ENCODE data around the gene TLR3.
"Not testable (repeated sequence)": the region's sequence is repeated elsewhere in the genome, so short reads cannot be mapped to it uniquely, and the experiment has no call there.

Gene TLR3

DNA sequence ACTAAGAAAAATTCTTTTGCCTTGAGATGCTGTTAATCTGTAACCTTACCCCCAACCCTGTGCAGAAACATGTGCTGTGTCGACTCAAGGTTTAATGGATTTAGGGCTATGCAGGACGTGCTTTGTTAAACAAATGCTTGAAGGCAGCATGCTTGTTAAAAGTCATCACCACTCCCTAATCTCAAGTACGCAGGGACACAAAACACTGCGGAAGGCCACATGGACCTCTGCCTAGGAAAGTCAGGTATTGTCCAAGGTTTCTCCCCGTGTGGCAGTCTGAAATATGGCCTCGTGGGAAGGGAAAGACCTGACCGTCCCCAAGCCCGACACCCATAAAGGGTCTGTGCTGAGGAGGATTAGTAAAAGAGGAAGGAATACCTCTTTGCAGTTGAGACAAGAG, 18.8 kb upstream of the TLR3 start:
- not testable (repeated sequence) for DNase-seq

DNA sequence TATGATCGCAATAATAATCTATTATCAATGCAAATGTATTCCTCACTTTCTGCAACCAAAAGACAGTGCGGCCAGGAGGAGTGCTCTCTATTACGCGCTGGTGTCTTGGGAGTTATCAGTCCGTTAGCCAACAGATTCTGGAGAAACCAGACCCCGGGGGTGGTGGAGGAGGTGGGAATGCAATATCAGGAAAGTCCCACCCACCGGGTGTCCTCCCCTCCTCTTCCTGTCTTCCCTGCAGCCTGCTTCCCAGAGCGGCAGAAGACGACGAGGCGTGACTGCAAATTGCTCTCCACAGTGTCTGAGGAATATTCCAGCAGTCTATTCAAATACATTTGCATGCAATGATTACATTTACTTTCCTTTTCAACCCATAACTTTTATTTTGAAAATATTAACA, 17.9 kb upstream of the TLR3 start:
- DNase-seq: no peak

DNA sequence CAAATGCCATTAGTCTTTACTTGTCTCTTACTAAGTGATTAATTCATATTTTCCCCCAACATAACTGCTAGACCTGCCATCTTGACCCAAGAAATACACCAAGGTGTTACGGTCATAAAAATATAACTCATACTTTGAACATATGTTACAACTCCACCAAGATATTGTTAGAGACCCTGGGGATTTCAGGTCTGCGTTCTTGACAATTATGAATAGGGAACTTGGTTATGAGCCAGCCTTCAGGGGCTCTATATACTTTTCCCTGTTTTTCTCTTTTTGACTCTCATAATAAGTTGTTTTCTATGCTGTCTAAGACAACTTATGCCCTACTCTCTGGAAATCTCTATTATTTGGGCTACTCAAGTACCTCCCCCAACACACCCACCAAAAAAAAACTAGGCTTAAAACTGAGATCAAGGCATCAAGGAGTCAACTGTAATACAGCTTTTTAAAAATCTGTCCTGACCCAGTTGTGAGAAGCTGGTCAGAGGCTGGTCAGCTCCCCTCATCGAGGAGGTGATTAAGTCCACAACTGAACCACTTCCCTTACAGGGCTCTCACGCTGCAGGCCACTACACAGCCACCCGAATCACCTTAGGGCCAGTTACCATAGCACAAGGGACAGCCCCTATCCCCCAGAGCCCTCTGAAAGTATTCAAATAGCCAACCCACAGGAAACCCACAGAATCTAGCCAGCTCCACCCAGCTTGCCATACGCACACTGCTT, 10.5 kb upstream of the TLR3 start:
- DNase-seq: no peak

DNA sequence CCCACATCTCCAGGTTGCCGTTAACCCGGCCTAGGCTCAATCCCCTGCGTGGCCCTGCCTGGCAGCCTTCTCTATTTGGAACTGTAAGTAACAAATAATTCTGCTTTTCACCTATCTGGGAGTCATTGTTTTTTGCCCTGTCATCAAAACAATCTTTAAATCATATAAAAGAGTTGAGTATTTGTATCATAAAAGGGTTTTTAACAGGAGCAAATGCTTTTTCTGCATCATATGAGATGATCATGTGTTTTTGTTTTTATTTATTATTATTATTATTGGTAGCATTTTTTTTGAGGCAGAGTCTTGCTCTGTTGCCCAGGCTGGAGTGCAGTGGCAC, 10.0 kb upstream of the TLR3 start:
- no peak for DNase-seq

DNA sequence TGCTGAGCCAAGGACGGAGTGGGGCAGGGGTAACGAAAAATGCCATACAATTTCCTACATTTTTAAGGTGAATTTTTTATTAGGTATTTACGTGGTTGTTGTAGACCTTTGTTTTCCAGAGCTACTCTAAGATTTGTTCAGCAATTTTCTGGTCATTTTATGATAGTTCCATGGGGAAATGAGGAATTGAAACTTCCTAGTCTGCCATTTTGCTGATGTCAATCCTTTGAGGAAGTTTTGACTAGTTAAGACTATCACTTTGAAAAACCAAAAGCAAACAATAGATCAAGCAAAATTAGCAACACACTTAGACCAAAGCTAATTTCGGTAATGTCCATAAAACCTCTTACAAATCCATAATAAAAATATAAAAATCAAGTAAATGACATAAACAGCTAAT, 7.0 kb upstream of the TLR3 start:
- no peak for DNase-seq

DNA sequence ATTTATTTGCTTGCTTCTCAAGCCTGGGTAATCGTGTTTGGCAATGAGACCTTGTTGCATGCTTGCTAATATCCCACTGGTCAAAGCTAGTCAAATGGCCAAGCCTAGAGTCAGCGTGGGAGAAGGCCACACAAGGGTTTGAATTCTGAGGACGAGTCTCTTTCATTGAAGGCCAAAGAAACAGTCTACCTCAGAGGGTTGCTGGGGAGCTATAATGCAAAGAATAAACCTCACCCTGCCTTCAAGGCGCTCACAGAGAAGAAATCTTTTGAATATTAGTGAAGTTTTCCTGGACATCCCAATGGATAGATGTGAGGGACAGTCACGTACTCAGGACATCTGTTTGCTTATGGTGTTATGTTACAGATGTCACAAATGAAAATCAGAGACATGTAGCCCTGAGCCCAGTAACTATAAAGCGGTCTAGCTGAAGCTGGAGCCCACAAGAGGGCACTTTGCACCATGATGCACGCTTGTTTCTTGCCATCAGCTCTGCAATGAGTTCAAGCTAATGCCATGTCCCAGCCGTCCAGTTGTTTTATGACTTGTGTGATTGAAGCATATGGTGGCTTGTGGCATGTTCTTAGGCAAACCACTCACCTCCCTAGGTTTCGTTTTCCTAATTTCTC, 1.1 kb upstream of the TLR3 start:
- DNase-seq: peak; percentile 53

DNA sequence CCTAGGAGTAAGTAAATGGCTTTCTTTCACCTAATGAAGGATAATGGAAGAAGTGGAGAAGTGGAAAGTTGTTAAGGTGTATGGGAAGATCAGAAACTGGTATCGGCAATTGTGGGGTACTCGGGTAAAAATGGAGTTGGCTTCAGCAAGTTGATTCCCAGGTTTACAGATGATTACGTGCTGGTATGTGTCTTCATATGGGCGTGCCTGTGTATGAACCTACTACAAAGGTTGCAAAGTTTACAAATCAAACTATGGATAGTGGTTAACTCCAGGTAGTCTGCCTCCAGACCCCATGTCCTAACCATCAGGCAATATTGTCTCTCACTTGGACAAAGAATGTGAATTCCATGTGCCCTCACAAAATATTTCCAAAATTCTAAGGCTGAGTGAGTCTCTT, 773 bp downstream of the TLR3 start:
- no peak for DNase-seq

DNA sequence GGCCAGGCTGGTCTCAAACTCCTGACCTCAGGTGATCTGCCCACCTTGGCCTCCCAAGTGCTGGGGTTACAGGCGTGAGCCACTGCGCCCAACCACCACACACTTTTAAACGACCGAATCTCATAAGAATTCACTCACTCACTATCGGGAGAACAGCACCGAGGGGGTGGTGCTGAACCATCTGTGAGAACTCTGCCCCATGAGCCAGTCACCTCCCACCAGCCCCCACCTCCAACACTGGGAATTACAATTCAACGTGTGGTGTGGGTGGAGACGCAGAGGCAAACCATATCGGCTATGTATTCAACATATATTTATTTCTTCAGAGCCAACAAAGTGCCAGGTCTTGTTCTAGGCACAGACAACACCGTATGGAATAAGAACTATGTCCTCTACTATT, 3.6 kb downstream of the TLR3 start:
- no peak for DNase-seq

DNA sequence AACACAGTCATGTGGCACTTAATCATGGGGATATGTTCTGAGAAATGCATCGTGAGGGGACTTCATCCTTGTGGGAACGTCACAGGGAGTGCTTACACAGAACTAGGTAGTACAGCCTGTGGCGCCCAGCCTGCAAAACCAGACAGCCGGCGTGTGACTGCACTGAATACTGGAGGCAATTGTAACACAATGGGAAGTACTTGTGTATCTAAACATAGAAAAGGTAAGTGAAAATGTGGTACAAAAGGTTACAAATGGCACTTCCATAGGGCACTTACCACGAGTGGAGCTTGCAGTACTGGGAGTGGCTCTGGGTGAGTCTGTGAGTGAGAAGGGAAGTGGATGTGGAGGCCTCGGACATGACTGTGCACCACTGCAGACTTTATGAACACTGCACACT, 5.2 kb downstream of the TLR3 start:
- no peak for DNase-seq

DNA sequence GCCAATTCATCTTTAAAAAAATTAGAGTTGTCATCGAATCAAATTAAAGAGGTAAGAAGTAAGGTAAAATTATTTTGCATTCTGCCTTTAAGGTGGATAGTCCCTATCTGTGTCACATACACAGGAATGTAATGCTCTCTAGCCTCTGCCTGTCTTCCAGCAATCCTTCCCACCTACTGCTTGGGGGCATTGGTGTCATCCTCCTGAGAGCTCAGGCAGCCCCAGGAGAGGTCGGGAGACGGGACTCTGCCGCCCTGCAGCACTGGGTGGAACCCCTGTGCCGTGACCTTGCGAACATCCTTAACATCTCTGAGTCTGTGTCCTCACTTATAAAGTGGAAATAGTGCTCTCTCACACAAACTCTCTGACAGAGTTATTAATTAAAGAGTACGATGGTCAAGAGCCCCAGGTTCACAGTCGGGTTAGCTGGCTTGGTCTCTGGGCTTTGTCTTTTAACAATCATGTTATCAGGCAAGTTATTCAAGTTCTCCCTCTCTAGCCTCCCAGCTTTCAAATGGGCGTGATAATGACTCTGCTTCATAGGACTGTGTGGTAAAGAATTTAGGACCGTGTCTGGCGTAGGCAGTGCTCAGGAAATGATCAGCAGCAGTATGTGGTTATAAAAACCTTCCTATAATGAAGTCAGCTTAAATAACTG, 10.2 kb downstream of the TLR3 start:
- no peak for DNase-seq

DNA sequence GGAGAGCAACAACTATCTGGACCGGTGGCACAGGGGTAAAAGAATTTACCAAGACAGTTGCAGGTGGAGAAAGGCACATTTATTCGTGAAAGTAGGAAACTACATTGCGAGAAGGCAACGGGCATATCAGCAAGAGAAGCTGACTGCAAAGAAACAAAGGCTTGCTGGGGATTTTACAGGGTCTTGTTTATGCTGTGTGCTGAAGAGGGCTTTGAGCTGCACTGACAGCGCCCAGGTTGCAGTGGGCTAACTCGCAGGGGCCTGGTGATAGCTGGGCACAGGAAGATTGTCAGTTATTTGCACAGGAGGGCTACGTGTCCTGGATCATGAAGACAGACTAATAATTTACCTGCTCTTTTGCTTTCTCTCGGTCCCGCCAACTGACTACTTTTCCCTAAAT, 10.7 kb downstream of the TLR3 start:
- DNase-seq: no peak

DNA sequence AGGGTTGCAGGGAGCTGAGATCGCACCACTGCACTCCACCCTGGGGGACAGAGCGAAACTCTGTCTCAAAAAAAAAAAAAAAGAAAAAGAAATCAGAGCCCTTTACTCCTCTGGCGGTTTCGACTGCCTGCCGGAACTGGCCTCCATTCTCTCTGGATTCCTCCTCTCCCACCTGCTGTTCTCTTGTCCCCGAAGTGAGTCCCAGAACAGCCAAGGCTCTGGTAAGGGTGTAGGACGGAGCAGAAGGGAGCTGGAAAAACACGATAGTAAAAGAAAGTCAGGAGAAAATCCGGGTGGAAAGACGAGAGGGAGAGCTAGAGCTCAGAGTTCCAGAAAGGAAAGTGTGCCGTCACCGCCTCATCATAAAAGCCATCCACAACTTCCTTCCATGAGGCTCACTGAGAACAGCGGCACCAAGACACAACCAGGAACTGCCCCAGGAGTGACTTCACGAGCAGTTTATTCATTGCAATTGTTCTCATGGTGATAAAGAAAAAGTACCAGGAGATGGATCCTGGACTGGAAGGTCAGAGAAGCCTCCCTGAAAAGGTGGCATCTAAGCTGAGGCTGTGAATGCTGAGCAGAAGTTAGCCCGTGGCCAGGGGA, 12.3 kb downstream of the TLR3 start:
- DNase-seq: no peak

DNA sequence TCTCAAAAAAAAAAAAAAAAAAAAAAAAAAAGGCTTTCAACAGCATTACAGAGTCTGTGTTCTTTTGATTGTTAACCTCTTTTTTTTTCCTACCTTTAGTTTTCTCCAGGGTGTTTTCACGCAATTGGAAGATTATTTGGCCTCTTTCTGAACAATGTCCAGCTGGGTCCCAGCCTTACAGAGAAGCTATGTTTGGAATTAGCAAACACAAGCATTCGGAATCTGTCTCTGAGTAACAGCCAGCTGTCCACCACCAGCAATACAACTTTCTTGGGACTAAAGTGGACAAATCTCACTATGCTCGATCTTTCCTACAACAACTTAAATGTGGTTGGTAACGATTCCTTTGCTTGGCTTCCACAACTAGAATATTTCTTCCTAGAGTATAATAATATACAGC, 13.3 kb downstream of the TLR3 start:
- no peak for DNase-seq

DNA sequence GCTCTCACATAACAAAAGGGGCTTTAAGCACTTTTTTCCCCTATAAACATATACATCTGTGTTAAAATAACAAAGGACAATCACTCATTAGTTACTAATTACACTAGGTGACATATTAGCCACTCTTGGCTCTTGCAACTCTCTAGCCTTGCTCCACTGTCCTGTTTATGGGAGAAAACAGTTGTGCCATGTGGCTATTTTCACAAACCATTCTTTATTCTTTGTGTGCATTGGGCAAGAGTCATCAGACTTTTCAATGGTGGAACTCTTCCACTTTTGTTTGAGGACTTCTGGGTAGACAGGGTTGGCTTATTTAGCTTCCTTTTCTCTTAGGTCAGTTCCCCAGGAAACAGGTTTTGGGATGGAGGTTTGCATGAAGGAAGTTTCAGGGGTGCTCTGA, 19.6 kb downstream of the TLR3 start:
- no peak for DNase-seq

DNA sequence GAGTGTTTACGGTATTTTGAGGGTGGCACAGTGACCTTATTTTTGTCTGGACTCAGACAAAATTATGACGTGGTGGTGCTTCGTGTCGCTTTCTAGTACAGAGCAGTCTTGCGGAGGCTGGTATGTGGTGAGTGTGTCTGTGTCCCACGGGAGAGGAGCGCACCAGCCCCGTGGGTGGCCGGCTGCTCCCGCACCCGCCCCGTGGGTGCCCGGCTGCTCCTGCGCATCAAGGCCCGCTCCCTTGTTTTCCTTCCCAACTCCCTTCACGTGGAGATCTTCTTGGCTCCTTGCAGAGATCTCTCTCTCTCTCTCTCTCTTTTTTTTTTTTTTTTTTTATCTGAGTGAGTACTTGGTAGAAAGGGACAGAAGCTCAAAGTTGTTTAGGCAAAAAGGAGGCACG, 23.3 kb downstream of the TLR3 start:
- DNase-seq: no peak

DNA sequence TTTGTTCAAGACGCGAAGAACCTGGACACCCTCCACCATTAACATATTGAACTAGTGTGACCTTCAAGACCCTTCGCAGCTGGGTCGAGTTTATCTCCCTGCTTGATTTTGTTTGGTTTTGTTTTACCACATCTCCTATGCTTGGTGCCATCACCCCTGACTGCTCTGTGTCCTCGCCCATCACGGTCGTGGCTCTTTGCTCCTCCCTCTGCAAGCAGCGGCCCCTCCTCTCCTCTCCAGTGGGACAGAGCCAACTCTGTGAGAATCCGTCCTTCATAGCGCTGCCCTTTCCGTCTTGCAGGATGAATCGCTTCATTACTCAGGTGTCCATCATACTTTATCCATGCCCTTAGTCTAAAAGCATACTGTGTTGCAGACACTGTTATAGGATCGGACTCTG, 26.4 kb downstream of the TLR3 start:
- no peak for DNase-seq

DNA sequence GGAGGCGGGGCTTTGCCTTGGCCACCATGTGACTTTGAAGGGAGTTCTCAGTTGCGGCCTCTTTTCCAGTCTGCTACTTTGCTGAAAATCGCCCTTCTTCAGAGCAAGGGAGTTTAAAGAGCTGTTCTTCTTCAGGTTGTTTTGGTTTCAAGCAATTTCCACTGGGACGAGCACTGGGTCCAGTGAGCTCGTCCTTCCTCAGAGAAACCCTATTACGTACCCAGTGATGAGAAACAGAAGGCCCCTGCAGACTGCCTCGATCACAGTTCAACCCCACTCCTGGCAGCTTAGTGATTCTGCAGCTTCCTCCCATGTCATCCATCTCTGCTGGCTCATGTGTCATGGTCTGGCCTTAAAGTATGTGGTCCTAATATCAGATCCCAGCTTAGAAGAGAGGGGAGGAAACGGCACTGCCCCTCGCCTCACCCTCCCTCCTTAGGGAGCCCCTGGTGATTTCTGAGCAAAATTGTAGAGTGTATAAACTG, 27.8 kb downstream of the TLR3 start:
- no peak for DNase-seq

DNA sequence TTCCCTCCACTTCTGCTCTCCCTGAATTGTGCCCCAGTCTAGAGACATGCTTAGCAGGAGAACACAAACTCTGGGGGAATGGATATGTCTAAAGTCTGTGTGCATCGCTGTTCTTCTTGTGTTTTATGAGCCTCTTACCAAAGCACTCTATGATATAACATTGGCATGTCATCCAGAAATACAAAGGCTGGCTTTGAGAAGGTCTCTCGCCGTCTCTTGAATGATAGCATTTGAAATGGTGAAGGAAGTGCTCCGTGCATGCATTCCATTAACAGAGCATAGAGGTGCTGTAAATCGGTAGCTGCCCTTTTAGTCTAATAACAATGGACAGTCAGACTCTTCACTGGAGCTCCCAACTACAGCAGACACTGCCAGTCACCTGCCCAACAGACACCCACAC, 28.4 kb downstream of the TLR3 start:
- DNase-seq: no peak

DNA sequence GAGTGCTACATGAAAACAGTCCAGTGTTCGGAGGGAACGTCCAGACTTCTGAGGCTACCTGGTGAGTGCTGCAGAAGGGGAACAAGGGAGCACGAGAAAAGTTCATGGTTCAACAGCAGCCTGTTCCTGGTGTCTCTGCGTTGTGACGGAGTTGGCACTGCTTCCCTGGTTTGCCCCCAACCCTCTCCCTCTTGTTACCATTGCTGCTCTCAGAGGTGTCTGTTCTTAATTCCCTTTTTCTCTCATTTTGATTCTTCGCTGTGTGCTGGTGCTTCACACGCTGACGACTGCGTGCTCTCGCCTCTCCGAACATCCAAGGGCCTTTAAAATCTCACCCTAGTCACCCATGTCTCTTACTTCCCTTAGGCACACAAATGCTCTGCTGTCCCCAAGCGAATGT, 34.0 kb downstream of the TLR3 start:
- no peak for DNase-seq

DNA sequence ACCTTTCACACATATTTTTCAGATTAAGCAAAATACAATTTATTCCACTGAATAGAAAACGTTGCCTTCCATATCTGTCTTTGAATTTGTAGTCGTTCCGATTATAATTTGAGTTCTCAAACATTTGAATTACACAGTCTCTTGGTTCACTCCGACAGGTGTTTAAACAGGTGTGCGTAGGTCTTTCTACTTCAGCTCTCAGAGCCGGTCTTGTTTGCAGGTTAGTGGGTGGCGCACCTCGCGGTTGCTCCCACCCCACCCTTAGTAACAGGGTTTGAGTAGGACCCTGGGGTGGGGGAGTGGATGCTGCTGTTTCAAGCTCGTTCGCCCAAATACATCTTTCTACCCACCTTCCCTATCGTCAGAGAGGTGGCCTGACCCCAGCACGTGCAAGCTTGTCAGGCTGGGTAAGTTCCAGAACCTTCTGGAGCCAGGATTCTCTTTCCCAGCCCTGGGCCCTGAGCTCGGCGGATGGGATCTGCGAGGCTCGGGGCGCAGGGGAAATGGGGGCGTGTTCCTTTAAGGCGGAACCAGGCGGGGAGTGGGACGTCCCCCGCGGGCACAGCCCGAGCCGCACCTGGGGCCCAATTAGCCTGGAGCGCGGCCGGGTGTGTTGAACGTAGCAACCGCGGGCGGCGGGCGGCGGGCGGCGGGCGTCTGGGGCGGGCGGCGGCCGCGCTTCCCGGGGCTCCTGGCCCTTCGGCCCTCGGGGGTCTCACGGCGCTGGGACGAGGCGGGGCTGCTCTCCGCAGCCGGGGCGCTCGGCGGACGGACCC, 35.3 kb downstream of the TLR3 start, which contains the start of gene FAM149A:
Gene FAM149A (plus strand): TSS at position 591 of the 776 bp plus-strand sequence.
- peak; percentile 42 for DNase-seq

DNA sequence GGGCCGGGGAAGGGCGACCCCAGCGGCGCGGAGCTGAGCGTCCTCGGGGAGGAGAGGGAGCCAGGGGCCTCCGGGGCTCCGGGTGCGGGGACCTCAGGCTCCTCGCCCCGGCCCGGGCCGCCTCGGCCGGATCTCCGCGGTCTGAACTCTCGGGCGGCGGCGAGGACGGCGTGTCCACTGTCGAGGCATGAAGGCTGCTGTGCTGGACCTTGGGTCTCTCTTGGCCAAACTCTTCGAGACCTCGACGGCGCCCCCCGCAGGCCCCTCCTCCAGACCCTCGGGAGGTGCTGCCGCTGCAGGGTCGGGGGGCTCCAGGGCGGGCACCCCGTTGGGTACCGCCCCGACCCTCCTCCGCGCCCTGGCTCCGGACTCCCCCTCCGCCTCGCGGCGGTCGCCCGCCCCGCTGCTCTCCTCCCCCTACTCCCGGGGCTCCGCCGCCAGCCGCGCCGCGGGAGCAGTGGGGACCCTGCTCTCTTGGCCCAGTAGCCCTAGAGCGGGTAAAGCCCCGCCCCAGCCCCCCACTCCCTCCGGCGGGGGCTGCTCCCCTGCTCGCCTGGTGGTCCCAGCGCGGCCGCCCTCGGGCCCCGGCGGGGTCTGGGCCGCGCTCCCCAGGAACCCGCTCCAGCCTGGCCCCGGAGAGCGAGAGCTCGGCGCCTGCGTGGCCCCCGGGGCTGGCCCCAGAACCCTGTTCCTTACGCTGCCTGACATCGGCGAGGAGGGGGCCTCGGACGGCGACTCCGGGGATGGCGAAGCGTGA, 36.1 kb downstream of the TLR3 start:
- DNase-seq: no peak

DNA sequence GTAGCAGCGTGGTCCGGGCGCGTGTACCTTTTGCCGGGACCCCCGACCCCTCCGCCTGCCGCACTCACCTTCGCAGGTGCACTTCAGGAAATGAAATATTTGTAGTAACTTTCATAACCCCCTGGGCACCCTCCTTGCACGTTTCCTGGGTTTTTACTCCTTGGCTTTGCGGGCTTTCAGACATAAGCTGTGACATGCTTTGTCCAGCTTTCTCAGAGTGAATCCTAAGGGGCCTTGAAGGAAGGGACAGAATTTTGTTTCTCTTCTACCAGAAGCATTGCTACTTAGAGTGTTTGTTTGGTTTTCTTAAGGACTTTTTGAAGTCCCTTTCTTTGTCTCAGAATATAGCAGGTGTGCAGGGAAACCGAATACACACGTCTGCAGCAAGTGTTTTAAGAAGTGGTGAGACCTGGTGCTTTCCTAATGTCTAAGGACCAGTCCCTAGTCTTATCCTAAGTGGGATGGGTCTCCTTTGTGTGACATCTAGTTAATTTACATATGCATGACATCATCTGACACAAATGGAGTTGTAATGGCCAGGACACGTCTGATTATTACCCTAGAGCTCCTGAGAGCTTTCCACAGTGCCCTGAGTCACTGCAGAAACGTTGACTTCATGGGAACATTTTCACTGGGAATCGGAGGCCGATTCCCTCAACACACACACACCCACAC, 36.8 kb downstream of the TLR3 start:
- DNase-seq: no peak
